Lower leg skin (tissue), 3 donors: ENCODE results near the gene SRD5A3.

Experiments used
- CTCF ChIP-seq, 3 donors: fragments of 450-650 bp; IDR thresholded peaks; one replicate each; pipeline ENCODE4 v1.5.1; 2016; ENCODE audit warnings: antibody characterized with exemption in 3 of 3, mild to moderate bottlenecking in 3 of 3, moderate library complexity in 2 of 3
- POLR2A ChIP-seq, 2 donors: fragments of 450-650 bp; IDR thresholded peaks; one replicate each; pipeline ENCODE4 v1.6.1; 2016 to 2017; ENCODE audit warnings: antibody characterized with exemption in 2 of 2, mild to moderate bottlenecking in 1 of 2, moderate library complexity in 1 of 2

DNA sequence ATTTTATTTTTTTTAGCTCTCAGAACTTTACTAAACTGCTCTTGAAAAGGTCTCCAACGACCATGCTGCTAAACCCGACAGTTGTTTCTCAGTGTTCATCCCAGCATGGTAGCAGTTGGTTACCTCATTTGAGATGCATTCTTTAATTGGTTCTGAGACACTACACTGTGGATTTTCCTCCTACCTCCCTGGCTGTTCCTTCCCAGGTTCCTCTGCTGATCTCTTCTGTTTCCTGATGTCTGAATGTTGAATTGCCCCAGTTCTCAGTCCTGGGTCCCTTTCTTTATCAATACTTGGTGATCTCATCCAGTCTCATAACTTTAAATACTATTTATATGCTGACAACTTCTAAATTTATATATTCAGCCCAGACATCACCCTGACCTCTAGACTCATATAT lies 30.7 kb downstream of the SRD5A3 start:
- TF ChIP-seq CTCF (IDR thresholded peaks at IDR 0.05) (no peak), POLR2A (IDR thresholded peaks at IDR 0.05) (no peak)
